GM19324 (cell line): ENCODE data around the gene MAPK12.
A peak's percentile ranks its signal among the peaks of the same experiment; 100 is the strongest.

Source experiments
- ATAC-seq: cut with Tn5 transposase; IDR thresholded peaks from one replicate; pipeline ENCODE4 v1.9.1; 2021; ENCODE audit warnings: mild to moderate bottlenecking, moderate library complexity; ENCODE audit not compliant: unreplicated experiment, low FRiP score

MAPK12 gene

GRCh38 chr22:50261615-50262459, at the start of gene MAPK12:
MAPK12 (minus strand) TSS chr22:50261683; CDS start chr22:50261509, 174 bp downstream.
- peak; percentile 47 for ATAC-seq

GRCh38 chr22:50310949-50311444, 49.5 kb upstream of the MAPK12 start:
- no peak for ATAC-seq

GRCh38 chr22:50310031-50310722, 48.7 kb upstream of the MAPK12 start:
- no peak for ATAC-seq

GRCh38 chr22:50309601-50309991, 48.1 kb upstream of the MAPK12 start:
- no peak for ATAC-seq

DNA sequence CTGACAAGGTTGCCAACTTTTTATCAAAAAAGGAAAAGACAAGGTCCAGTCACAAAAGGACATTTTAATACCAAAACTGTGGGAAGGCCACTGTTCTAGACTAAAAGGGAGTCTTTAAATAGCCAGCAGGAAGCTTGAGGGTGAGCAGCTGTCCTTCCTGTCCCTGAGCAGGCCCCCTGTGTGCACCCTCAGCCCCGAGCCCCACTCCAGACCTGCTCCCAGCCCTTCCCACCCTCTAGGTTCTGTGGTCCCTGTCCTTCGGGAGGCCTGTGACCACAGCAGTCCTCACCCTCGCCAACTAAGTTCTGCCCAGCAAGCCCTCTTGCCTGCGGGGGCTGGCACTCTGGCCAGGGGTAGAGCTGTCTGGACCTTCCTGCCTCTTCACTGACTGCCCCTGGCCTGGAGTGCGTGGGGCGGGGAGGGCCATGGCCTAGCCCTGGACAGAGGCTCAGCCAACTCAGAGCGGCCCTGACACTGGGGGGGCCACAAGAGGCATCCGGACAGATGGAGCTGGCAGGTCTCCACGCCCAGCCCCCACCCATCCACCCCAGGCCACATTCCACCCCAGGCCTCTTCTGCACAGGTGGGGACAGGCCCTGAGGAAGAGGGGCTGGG, 47.6 kb upstream of the MAPK12 start:
- ATAC-seq, result no peak

- no peak for ATAC-seq
Observed at GRCh38 chr22:50308597-50308935, 47.1 kb upstream of the MAPK12 start.

GRCh38 chr22:50307890-50308596, 46.6 kb upstream of the MAPK12 start:
- ATAC-seq, result no peak

DNA sequence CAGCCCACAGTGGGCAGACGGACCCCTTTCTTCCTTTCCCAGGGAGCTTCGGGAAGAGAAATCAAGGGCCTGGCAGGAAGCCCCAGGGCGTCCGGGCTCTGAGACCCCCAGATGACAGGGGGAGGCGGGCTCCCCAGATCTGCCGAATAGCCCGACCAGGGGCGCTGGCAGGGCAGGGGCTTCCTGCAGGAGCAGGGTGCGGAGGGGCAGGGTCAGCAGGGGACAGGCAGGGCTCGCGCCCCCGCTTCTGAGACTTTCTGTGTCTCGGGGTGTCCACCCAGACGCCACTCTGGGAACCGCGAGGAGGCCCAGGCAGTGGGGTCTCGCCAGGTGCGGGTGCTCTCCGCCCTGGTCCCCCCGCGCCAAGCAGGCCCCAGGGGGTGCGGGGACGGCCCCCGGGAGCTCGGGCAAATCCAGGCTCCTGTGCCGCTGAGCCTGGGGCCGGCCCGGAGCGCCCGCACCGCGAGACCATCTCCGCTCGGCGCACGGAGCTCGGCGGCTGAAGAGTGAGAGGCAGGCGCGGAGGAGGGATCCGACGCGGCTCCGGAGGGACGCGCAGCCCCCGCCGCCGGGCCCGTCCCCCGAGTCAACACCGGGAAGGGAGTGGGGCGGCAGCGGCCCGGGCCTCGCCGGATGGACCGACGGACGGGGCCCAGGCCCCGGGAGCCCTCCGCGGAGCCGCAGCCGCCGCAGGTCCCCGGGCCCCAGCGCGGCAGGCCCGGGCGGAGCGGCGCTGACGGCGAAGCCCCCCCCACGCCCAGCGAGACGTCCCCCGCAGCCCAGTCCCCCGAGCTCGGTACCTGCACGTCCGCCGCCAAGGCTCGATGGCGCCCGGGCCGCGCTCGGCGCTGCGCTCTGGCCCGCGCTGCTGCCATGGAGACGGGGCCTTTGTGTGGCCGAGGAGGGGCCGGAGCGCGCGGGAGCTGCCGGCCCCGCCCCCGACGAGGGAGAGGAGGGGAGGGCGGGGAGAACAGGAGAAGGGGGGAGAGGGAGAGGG, 45.6 kb upstream of the MAPK12 start, which contains the start of gene PLXNB2:
Gene PLXNB2, minus strand, starts transcription at position 894 of the 997 bp plus-strand sequence. CDS start 17,062 bp downstream, outside the sequence.
- peak; percentile 38 for ATAC-seq

DNA sequence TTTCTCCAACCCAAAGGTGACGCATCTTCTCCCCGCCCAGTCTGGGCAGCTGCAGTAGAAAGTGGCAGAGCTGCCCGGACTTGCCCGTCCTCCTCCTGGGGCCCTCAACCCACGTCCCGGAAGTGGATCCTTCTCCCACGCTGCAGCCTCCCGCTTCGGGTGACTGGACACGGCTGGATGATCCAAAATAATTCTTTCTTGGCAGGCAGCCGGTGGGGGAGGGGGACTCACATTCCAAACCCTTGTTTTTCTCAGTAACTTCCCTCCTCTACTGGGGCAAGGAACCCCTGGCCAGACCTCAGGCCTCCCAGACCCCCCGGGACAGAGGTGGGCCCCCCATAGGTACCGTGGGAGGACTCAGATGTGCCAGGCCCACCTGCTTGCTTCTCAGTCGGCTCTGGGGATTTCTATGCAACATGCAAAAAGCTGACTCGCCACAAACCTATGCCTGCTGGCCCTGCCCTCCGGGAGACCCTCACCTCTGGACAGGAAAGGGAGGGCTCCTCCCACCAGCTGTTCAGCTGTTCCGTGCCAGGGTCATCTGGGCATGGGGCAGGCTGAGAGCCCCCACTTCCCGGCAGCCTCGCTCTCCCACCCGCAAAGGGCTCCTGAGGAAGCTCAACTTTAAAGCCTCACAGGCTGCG, 44.6 kb upstream of the MAPK12 start:
- no peak for ATAC-seq

DNA sequence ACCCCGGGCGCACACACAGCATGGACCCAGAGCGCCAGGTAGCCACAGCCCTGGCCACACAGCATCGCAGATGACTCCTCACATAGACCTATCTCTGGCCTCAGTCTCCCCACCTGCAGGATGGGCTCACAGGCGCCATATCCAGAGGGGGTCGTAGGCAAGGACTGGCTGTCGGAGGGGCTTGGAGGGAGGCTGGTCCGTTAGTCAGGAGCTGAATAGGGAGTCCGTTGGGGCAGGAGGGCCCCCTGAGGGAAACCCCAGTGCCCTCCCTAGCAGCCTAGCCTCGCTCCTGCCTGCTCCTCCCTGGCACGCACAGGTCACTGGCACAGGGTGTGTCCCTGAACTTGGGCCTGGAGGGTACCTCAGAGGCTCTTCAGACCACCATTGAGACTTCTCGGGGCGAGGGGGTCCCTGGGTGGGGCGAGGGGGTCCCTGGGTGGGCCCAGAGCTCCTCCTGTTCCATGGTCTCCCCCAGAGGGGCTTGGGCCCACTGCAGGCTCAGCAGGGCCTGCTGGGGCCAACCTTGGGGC, 44.0 kb upstream of the MAPK12 start:
- no peak for ATAC-seq

GRCh38 chr22:50304528-50305392, 43.3 kb upstream of the MAPK12 start:
- no peak for ATAC-seq

DNA sequence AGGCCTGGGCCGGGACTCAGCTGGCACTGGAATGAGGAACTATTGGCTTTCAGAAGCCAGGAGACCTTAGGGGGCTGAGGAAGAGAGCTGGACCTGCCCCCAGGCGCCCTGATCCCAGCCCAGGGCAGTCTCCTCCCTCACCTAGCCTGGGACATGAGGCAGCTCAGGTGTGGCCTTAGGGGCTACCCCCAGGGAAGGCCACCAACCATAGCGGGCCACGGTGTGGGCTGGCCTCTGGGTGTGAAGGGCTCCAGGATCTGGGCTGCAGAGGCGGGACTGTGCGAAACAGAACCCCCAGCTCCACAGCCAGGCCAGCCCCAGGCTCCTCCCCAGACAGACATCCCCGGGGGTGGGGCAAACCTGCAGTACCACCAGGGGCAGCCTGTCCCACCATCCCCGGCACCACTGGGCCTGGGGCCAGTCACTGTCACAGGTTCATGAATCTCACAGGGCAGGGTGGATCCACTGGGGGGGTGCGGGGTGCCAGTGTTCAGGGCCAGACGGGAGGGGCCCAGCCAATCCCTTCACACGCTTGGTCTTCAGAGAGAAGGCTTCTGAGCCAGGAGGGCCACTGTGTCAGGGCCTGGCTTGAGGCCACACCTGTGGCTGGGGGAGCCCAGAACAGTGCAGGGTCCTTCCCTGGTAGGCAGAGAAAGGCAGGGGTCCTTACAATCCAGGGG, 42.5 kb upstream of the MAPK12 start:
- no peak for ATAC-seq

GRCh38 chr22:50303515-50303847, 42.0 kb upstream of the MAPK12 start:
- no peak for ATAC-seq

DNA sequence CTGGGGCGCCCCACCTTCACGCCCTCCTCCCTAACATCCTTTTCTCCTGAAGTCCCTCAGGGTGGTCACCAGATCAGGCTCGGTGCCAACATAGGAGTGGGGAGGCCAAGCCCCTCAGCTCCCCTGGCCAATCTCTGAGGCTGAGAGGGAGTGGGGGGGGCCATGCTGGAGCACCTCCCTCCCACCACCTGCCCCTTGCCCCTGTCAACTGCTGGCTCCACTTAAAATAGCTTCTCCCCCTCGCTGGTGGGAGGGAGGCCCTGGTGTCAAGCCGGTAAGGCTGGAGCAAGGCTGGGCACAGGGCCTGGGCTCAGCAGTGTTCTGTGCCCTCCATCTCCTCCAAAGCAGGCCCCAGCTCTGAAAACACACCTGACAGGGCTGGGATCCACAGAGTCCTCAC, 41.1 kb upstream of the MAPK12 start:
- no peak for ATAC-seq

- no peak for ATAC-seq
Observed at GRCh38 chr22:50302041-50302541, 40.6 kb upstream of the MAPK12 start.

DNA sequence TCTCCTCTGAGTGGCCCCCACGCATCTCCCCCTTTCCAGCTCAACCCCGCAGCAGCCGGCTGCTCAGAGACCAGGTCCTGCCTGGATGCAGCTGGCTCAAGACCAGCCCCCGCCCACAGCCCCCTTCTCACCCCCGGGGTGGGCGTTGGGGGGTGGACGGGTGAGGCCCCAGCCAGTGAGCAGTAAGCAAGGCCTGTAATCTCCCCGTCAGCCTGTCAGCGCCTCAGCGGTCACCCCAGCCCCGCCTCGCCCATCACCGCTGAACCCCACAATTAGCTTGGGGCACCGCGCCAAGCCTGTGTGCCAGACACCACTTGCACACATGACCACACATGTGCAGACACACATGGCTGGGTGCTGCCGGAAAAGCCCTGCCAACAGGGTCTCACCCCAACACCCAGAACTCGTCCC, 40.1 kb upstream of the MAPK12 start:
- no peak for ATAC-seq

DNA sequence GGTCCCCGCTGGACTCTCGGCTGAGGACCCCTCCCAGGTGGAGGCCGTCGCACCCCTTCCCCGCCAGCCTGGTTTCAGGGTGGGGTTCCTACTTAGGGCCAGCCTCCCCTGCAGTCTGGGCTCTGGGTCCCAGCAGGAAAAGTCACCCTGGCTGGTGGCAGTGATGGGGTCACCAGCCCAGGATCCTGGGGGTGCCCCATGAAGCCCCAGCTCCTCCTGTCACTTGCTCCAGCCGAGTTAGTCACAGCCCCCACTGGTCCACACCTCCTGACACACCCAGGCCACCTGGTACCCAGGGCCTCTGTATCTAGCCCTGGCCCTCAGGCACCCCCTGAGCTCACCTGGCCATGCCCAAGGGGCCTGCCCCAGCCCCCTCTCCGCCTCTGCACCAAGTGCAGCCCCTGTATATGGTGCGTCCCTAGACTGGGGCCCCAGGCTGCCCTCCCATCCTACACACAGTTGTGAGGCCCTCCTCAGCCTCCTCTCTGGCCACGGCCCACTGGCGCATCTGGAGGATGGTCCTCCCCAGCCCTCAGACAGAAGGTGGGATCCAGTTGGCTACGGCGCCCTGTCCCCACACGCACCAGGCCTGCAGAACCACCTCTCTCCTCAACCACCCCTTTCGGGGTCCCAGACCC, 39.3 kb upstream of the MAPK12 start:
- ATAC-seq, result no peak
